Activated T-cell treated with anti-CD3 and anti-CD28 coated beads for 48 hours (primary cell): ENCODE data around the gene CH25H.
"Not testable (repeated sequence)": the region's sequence is repeated elsewhere in the genome, so short reads cannot be mapped to it uniquely, and the experiment has no call there.

ENCODE experiments used
- DNase-seq: peaks from one replicate; pipeline ENCODE4 v3.0.0-alpha.2; 2020; ENCODE audit warnings: low read depth

The CH25H gene

DNA sequence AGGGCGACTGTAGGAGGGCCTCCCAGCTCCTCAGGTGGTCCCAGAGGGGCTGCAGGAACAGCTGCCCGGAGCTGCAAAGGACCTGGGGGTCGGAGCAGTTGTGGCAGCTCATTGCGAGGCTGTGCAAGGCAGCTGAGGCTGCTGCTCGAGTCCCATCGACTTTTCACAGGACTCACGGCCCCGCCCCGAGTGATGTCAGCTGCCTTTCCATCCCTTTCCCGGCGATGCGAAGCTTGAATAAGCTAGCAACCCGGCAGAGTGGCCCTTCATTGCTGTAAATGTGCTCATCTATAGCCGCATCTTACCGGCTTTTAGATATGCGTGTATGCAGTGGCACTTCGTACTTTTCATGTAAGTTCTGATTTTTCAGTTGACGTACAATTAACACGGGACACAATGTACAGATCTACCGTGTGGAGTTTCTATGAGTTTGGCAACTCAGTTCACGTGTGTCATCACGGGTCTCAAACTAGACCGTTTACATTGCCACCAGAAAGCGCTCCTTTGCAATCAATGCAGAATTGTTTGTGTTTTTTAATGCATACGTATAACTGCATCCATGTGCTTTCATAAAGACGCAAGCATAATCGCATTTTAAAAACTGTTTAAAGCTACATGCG, at the start of gene CH25H:
Gene CH25H, minus strand, starts transcription at position 137 of the 620 bp plus-strand sequence. Its CDS starts 25 bp downstream, at position 112.
- DNase-seq, result peak; percentile 46

GRCh38 chr10:89256340-89256739, 49.2 kb upstream of the CH25H start:
- no peak for DNase-seq

DNA sequence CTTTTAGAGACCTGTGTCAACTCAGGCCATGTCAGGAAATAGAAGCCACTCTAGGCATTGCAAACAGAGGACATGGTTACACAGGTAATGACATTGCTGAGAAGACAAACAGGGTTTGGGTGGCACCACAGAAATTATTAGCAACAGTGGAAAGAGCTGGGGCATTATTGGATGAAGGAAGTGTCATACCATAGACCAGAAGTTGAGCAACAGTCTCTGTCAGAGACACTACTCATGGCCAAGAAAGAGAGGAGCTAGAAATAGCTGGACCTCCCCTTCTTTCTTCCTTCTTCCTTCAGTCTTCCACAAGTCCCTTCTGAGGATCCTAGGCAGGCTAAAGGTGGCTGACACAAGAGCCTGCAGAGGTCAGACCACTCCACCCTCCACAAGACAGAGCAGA, 48.7 kb upstream of the CH25H start:
- no peak for DNase-seq

GRCh38 chr10:89255091-89255579, 48.0 kb upstream of the CH25H start:
- DNase-seq, result not testable (repeated sequence)

- no peak for DNase-seq
Observed at GRCh38 chr10:89252225-89252585, 45.1 kb upstream of the CH25H start.

GRCh38 chr10:89251409-89252224, 44.5 kb upstream of the CH25H start, which contains the start of gene LIPA:
Gene LIPA (minus strand): TSS chr10:89251775. CDS start chr10:89247648, 4,127 bp downstream.
- peak; percentile 88 for DNase-seq

GRCh38 chr10:89250865-89251408, 43.8 kb upstream of the CH25H start:
- DNase-seq, result no peak

- DNase-seq, result no peak
Observed at GRCh38 chr10:89248990-89249389, 41.9 kb upstream of the CH25H start.

GRCh38 chr10:89247623-89248022, 40.5 kb upstream of the CH25H start:
- not testable (repeated sequence) for DNase-seq

GRCh38 chr10:89245802-89246201, 38.7 kb upstream of the CH25H start:
- DNase-seq, result no peak

DNA sequence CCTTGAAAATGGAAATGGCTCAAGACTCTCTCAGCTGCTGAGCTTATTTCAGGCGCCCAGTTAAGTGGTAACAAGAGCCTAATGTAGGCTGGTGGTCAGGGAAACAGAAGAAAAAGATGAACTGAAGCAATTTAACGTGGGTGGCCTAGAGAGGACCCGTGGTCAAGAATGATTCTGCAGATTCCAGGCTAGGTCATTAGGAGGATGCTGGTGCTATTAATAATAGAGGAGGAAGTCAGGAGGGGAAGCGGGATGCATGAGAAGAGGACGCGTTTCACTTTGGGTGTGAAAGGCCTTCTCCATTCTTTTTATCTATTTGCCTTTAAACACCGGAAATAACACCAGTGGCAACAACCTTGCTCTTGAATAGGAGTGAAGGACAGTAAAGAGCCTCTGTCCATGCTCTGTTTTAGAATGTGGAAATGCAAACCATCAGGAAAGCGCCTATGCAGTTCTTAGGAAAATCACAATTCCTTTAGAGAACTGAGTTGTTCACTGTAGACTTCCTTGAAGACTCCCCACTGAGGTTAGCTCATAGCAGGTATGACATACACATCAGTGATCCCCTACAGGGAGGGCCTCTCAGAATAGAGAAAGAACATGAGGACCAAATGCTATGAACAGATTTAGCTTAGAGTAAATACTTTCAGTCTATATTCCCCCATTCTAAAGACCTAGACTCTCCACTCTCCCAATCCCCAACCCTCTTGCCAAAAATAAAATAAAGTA, 35.9 kb upstream of the CH25H start:
- DNase-seq, result no peak

DNA sequence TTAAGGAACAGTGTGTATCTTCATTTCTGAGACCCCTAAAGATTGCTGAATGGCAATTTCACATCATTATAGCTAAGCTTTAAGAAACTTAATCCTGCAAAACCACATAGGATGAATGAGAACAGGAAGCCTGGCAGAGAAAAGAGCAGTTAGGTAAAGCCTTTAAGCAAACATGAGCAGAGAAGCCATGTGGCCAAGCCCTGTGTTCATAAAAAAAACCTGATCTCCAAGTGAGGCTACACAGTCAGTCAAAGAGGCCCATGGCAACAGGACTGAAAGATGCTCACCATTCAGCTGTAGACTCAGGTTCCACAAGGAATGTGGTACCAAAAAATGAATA, 35.2 kb upstream of the CH25H start:
- no peak for DNase-seq

GRCh38 chr10:89241486-89242344, 34.6 kb upstream of the CH25H start:
- no peak for DNase-seq

DNA sequence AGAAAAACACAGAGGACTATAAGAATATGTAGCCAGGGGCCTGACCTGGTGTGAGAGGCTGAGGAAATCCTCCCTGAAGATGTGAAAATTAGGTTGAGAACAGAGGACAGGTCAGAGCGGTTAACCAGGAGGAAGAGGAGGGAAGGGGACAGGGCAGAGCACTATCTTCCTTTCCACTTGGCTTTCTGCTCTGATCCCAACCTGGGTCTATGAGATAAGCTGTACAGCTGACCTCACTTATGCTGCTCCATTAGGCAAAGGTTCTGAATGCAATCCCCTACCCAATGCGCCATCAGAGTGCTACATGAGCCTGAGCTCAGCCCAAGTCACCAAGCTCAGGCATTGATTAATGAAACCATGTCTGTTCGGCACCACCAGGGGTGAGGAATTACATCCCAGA, 33.9 kb upstream of the CH25H start:
- no peak for DNase-seq

- DNase-seq, result no peak
Observed at GRCh38 chr10:89240519-89240918, 33.4 kb upstream of the CH25H start.

GRCh38 chr10:89238956-89239644, 32.0 kb upstream of the CH25H start:
- DNase-seq, result no peak

- DNase-seq, result no peak
Observed at GRCh38 chr10:89237849-89238248, 30.7 kb upstream of the CH25H start.

- DNase-seq, result no peak
Observed at GRCh38 chr10:89236226-89236797, 29.2 kb upstream of the CH25H start.

- no peak for DNase-seq
Observed at GRCh38 chr10:89235073-89235798, 28.1 kb upstream of the CH25H start.

GRCh38 chr10:89233033-89233432, 25.9 kb upstream of the CH25H start:
- DNase-seq, result no peak
